MG63 (cell line): ENCODE data around the gene PTPRR. TPM values are rescaled to one million over a fixed set of nuclear protein-coding genes. Genes with fewer than 3 reads are reported as not detected.
A peak's percentile ranks its signal among the peaks of the same experiment; 100 is the strongest.

Experiments used
- DNase-seq: peaks from one replicate; pipeline ENCODE4 v3.0.0-alpha.2; 2020
- H3K27me3 ChIP-seq: fragments of 250-450 bp; sonication (Bioruptor Pico); 2 replicates; pipeline ENCODE4 v1.5.1; 2020; ENCODE audit warnings: mild to moderate bottlenecking, moderate library complexity
- H3K36me3 ChIP-seq: fragments of 250-450 bp; sonication (Bioruptor Pico); 2 replicates; pipeline ENCODE4 v1.5.1; 2020; ENCODE audit warnings: mild to moderate bottlenecking, moderate library complexity
- H3K4me3 ChIP-seq: fragments of 250-450 bp; sonication (Bioruptor Pico); 2 replicates; pipeline ENCODE4 v1.5.1; 2020; ENCODE audit warnings: mild to moderate bottlenecking, moderate library complexity
- H3K9me3 ChIP-seq: fragments of 250-450 bp; sonication (Bioruptor Pico); 2 replicates; pipeline ENCODE4 v1.5.1; 2020; ENCODE audit warnings: mild to moderate bottlenecking, moderate library complexity
- total RNA-seq: library from RNA; depleted of rRNA; stranded (reverse); fragments of >200 nt; shearing (Covaris generic); gene quantifications from 2 replicates; pipeline ENCODE4 v1.2.3, GENCODE V29; 2014; ENCODE audit warnings: low replicate concordance

The PTPRR gene
- total RNA-seq, 1 experiment from 2014 or later: not detected

DNA sequence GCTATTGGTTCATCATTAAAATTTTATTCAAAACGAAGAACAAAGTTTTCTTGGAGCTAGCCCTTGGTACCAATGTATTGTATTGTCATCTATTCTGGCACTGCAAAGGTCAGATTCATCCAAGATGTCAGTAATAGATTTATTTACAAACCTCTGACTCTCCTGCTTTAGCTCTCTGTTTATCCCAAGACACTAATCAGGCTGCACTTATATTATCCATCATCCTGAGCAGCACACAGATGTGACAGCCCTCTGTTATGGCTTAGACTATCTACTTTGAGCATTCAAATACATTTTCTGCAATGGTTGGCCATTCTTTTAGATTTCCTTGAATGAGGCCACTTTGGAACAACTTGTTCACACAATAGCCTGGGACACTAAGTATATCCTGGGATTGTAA, 5.0 kb upstream of the PTPRR start:
- DNase-seq: no peak
- H3K27me3 ChIP-seq: no peaks in the 10 kb centered on the region
- no peaks in the 10 kb centered on the region for H3K36me3 ChIP-seq

DNA sequence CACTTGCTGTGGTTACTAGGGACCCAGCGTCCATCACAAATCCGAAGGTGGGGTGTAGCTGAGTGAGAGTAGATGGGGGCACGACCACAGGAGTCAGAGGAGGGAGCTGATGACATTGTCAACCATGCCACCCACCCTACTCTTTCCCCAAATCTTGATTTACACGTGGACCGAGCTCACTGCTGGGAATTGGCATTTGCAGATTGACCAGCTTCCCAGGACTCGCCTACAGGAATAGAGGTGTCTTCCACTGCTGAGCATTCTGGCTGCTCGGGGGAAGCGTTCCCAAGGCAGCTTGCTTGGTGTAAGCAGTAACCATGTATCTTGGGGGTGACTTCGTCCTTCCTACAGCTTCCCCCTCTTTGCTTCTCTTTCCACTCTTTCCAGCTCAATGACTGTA, 353 bp upstream of the PTPRR start:
- H3K27me3 ChIP-seq: peaks cover 8% of the 10 kb centered on the region
- no peaks in the 10 kb centered on the region for H3K9me3 ChIP-seq
- no peak overlapping the region for H3K4me3 ChIP-seq
- DNase-seq: no peak
- H3K36me3 ChIP-seq: no peaks in the 10 kb centered on the region

More for the DNA sequence above, 5.0 kb upstream of the PTPRR start:
- H3K4me3 ChIP-seq: no peak overlapping the region
- no peaks in the 10 kb centered on the region for H3K9me3 ChIP-seq

DNA sequence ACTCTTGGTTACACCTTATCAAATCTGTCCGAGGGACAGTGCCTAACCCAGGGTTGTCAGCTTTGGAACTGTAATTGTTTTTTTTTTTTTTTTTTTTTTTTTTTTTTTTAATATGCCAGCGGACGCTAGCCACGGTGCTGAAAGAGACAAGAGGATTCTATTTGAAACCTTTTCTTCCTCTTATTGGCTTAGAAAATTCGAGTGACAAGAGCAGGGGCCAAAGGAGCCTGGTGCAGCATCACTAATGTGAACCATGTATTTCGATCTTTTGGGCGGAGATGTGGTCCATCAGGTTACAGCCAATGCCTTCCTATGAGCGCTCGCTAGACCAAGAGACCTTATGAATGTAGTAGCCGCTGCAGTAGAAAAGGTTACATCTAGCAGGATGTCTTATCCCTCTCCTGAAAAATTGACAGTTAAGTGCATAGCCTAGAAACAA, 922 bp downstream of the PTPRR start:
- H3K9me3 ChIP-seq: no peaks in the 10 kb centered on the region
- DNase-seq: no peak
- H3K27me3 ChIP-seq: peaks cover 13% of the 10 kb centered on the region
- no peak overlapping the region for H3K4me3 ChIP-seq
- H3K36me3 ChIP-seq: no peaks in the 10 kb centered on the region

DNA sequence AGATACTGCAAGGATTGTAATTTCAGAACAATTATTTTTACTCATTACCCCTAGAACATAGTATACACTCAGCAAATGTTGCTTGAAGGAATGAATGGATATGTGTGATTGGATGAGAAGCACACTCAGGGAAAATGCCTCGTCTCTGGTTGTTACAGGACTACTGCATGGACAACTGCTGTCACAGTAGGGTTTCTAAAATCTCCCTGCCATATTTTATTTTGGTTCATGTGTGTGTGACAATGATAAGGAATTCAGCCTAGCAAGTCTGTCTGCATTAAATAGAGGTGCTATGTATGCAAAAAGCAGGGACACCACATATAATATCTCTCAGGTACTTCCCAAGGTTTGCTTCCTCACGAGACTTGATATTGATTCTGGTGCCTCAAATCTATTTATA, 1.4 kb downstream of the PTPRR start:
- Histone ChIP-seq H3K9me3 (no peaks in the 10 kb centered on the region), H3K4me3 (no peak overlapping the region), H3K27me3 (peaks cover 13% of the 10 kb centered on the region), H3K36me3 (no peaks in the 10 kb centered on the region)
- DNase-seq: no peak

DNA sequence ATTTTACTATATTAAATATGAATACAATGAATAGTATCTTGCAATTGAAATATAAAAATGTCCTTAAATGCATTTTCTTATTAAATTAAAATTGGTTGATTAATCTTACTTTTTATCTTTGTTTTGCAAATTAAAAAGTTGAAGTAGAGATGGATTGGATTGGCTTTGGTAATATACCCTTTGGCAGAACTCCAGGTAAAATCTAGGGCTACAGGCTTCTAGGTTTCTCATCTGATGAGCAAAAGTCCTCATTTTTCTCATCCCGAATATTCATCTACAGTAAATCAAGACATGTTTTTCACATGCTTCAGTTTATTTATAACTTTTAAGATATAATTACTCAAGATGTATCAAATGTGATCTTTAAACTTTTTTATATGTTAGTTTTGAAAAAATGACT, 2.2 kb downstream of the PTPRR start:
- Histone ChIP-seq H3K4me3 (no peak overlapping the region), H3K27me3 (peaks cover 13% of the 10 kb centered on the region), H3K9me3 (no peaks in the 10 kb centered on the region), H3K36me3 (no peaks in the 10 kb centered on the region)
- no peak for DNase-seq

DNA sequence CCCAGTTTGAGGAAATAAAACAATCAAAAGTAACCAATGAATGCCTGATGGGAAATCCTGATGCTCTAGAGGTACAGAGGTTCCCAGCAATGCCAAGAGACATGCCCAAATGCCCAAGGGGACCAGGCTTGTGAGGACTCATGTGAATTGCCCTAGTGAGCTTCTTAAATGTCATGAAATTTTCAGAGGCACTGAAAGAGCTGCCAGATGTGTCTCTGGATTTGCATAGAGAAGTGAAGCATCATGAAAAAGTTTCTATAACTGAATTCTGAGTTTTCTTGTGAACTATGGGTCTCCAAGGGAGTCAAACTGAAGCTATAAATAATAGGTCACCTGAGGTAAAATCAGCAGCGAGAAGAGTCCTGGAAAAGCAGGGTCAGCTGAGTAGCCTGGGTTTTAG, 9.9 kb downstream of the PTPRR start:
- Histone ChIP-seq H3K4me3 (no peak overlapping the region), H3K9me3 (no peaks in the 10 kb centered on the region), H3K36me3 (no peaks in the 10 kb centered on the region), H3K27me3 (peaks cover 6% of the 10 kb centered on the region)
- DNase-seq: no peak

DNA sequence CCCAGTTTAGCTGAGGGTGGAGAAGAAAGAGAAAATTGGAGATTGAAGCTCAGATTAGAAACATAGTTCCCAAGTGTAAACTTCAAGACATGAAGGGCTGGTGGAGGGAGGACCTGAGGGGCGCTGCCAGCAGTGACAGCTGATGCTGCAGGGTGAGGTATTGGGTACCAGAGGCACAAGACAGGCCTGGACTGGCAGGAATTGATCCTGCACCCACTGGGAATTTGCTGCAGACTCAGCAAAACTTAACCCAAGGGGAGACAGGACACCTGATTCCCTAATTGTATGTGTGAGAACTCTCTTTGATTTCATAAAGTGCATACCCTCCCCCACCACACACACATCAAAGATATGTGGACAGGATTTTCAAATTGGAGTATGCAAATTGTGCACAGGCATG, 11.6 kb downstream of the PTPRR start:
- DNase-seq: no peak
- H3K27me3 ChIP-seq: peaks cover 3% of the 10 kb centered on the region
- no peaks in the 10 kb centered on the region for H3K9me3 ChIP-seq
- no peak overlapping the region for H3K4me3 ChIP-seq
- no peaks in the 10 kb centered on the region for H3K36me3 ChIP-seq

DNA sequence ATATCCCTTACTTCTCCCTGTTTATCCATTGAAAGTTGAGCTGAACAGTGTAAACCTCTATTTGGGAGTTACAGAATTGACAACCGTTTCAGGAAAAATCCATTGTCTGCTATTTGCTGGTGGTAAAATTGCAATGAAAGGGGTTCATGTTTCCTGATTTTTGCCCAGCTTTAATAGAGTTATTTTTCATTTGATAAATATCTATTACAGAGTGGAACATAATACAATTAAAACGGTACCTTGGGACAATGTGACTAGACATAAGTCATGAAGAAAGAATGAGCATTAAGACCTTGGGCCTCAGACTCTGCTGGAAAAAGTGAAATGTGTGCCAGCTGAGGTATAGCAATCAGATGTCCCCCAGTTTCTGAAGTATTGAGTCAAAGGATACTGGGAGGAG, 13.1 kb downstream of the PTPRR start:
- Histone ChIP-seq H3K36me3 (no peaks in the 10 kb centered on the region), H3K9me3 (no peaks in the 10 kb centered on the region), H3K27me3 (peaks cover 3% of the 10 kb centered on the region), H3K4me3 (no peak overlapping the region)
- no peak for DNase-seq

DNA sequence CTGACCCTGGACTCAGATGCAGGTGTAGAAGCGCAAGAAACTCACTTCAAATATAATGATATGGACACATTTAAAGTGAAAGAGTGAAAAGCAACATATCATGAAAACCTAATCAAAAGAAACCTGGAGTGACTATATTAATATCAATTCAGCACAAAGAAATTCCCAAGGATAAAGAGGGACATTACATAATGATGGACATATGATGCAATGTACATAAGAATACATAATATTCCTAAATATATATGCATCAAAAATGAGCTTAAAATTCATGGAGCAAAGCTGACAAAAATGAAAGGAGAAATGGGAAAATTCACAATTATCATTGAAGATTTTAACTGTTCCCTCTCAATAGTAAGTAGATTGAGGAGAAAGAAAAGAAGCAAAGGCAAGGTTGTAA, 24.6 kb downstream of the PTPRR start:
- Histone ChIP-seq H3K9me3 (no peaks in the 10 kb centered on the region; the same call in 1 of the 2 replicates), H3K4me3 (no peak overlapping the region), H3K36me3 (no peaks in the 10 kb centered on the region), H3K27me3 (no peaks in the 10 kb centered on the region)
- no peak for DNase-seq

DNA sequence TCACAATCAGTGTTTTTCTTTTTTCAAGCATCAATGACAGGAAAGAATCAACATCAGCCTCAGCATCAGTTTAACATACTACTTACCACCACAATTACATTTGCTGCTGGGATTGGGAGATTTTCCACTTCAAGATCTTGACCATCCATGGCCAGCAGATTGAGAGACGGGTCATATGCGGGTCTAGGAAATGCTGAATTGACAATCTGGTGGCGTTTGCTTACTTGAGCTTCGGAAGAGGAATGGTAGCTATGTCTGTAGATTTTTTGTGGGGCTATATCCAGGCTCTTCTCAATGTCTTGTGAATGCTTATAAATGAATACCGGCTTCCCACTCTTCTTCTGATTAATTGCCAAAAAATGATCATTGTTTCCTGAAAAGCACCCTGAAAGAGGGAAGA, 27.9 kb downstream of the PTPRR start:
- Histone ChIP-seq H3K36me3 (no peaks in the 10 kb centered on the region), H3K9me3 (no peaks in the 10 kb centered on the region), H3K4me3 (no peak overlapping the region), H3K27me3 (no peaks in the 10 kb centered on the region)
- no peak for DNase-seq

DNA sequence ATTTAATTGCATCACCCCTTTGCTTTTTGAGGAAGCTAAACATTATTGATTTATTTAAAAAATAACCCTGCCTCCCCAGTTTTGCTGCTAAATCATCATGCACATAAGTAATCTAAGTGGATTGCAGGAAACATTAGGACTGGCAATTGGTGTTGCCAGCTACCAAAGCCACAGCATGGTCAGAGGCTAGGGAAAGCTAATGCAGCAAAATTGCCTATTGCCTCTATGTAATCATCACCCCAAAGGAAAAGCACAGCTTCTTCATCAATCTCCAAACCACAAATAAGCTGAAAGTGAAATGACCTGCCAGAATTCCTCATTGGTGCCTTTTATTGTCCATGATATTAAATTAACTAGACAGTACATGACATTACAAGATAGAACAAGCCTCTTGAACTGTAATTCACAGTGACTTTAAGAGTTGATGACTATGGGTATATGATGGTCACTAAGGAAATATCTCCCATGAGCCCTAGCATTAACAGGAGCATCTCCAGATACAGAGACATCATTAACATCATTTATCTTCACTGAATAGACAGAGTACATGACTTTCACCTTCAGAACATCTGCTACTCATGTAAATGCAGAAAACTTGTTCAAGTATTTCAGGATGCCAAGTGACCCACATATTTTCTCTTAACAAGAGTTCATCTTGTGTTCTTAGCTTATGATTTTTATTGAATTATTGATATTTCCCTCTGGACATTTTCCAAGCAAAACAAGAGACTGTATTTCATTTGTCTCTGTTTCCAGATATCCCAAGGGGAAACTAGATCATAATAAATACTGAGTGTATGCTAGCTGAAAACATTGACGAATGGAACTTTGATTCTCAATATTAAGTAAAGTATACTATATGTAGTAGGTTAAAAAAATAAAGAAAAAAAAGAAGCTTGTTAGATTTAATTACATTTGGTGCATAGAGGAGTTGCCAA, 29.4 kb downstream of the PTPRR start:
- Histone ChIP-seq H3K4me3 (no peak overlapping the region), H3K27me3 (no peaks in the 10 kb centered on the region), H3K9me3 (no peaks in the 10 kb centered on the region), H3K36me3 (no peaks in the 10 kb centered on the region)
- DNase-seq: no peak

DNA sequence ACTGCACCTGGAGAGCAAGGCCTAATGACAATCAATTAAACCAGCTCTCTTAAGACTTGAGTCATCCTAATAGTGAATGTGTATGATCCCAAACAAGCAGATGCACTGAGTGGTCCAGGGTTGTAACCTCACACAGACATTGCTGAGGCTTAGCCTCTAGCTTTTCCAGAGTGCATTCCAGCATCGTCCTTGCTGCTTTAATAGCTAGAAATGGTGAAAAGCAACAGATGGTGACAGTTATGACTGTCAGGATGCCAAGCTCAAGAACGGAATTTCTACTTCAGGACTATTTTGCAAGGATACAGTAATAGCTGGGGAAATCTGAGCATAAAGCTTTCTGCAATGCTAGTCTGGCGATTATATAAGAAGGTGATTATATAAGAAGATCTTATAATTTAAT, 34.6 kb downstream of the PTPRR start:
- Histone ChIP-seq H3K27me3 (no peaks in the 10 kb centered on the region), H3K9me3 (no peaks in the 10 kb centered on the region), H3K4me3 (no peak overlapping the region), H3K36me3 (no peaks in the 10 kb centered on the region)
- DNase-seq: no peak

DNA sequence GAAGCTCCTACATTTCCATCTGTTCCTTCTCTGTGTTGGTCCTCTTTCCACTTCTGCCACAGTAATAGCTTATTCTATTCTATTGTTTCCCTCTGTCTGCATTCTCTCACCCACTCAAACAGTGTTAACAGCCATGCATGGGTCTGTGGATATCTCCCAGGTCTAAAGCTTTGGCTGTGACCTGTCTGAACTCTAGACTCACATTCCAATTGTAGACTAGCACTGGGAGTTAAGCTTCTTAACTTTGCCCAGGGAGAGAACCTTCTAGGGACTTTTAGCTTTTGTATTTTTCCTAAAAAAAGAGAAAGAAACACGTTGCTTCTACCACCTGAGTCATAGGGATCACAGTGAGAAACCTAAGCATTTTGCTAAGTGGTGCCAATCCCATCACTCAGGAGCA, 36.7 kb downstream of the PTPRR start:
- Histone ChIP-seq H3K9me3 (no peaks in the 10 kb centered on the region), H3K27me3 (no peaks in the 10 kb centered on the region), H3K4me3 (no peak overlapping the region), H3K36me3 (no peaks in the 10 kb centered on the region)
- peak; percentile 43 for DNase-seq

DNA sequence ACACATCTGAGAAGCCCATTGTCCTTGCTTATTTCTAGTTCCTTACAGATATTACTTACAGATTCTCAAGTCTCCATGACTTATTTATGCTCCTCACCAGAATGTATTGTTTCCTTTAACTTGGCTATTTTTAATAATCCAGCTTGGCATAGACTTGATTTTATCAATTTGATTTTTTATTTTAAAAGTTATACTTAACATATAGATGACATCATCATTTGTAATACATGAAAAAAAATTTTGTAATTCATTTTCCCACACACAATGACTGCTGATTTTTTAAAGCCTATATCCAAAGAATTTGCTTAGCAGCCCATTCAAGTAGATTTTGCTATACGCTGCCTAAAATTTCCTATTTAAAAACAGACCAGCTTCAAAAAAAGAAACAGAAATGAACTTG, 39.8 kb downstream of the PTPRR start:
- no peak for DNase-seq
- Histone ChIP-seq H3K4me3 (no peak overlapping the region), H3K36me3 (no peaks in the 10 kb centered on the region), H3K9me3 (no peaks in the 10 kb centered on the region), H3K27me3 (no peaks in the 10 kb centered on the region)

DNA sequence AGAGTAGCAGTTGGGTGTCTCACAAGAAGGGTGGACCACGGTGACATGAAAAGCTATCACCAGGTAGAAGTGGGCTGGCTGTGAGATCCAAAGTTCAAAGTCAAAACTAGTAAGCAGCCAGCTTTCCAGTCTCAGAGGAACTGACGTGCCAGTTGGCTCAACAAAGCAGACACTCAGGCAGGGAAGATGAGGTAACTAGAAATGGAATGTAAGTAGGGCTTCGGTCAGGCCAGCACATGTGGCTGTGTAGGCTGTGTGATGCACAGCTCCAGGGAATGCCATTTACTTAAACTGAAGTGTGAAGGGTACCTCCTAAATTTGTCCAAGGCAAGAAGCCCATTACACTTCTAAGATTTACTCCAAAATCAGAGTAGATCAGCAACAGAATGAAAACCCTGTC, 43.6 kb downstream of the PTPRR start:
- Histone ChIP-seq H3K9me3 (no peaks in the 10 kb centered on the region), H3K27me3 (no peaks in the 10 kb centered on the region), H3K36me3 (no peaks in the 10 kb centered on the region), H3K4me3 (no peak overlapping the region)
- peak; percentile 79 for DNase-seq

DNA sequence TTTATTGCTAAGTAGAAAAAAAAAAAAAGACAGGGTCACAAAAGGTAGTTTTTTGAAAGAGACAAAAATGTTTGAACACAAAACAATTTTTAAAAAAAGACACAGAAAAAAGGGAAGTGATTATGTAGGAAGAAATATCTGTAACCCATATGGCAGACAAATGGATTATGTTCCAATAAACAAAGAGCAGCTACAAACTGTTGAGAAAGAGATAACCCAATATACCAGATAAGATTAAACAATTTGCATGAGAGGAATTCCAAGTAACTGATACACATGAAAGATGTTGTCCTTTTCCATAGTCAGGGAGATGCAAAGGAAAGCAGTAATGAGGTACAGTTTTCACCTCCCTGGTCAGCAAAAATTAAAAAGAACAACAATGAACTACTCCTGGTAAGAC, 44.9 kb downstream of the PTPRR start:
- Histone ChIP-seq H3K27me3 (no peaks in the 10 kb centered on the region), H3K9me3 (no peaks in the 10 kb centered on the region), H3K4me3 (no peak overlapping the region), H3K36me3 (no peaks in the 10 kb centered on the region)
- no peak for DNase-seq

DNA sequence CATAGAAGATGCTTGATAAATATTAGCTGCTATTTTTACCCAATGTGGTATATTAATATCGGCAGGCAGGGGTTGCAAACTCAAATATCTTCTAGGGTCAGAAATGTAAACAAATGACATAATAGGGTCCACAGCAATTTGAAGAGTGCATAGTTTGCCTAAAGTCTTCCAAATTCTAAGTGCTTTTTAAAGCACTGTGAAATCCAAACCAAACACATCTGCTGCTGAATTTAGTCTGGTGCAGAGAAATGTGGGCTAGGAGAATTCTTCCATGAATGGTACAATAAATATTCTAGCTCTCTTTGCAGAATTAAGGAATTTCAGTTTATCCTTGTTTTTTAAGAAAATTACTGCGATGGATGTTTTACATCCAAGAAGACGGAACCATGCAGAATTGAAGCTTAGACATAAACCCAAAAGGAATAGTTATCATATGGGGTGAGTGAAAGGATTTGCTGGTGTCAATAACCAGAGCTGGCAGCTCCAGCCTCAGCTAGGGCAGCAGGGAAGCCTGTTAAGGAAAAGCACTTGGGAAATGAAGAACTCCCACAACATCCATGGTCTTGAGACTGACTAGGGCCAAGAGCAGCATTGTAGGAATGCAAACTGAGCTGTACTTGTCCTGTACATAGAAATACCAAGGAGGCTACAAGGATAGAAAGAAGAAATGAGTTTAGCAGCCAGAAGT, 65.5 kb downstream of the PTPRR start:
- Histone ChIP-seq H3K27me3 (no peaks in the 10 kb centered on the region), H3K36me3 (no peaks in the 10 kb centered on the region), H3K9me3 (no peaks in the 10 kb centered on the region), H3K4me3 (no peak overlapping the region)
- DNase-seq: no peak

DNA sequence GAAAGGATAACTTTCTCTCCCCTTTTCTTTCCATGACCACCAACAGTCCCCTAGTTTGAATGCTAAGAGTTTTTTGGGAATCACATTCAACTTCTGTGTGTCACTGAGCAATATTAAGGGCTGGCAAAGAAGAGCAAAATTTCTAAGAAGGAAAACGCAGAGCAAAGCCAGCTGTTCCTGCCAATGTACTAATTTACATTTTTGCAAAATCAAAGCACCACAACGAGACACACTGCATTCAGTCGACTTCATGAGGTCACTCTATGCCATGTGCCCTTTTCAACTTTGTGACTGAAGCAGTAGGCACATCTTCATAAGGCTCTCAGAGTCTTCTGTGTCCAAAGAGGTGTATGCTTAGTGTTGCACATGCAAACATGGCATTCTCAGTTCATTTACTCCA, 66.4 kb downstream of the PTPRR start:
- Histone ChIP-seq H3K36me3 (no peaks in the 10 kb centered on the region), H3K27me3 (no peaks in the 10 kb centered on the region), H3K9me3 (no peaks in the 10 kb centered on the region), H3K4me3 (no peak overlapping the region)
- no peak for DNase-seq
